Measurements from ENCODE around the gene LRRC25. TPM values are rescaled to one million over a fixed set of nuclear protein-coding genes. Genes with fewer than 3 reads are reported as not detected.

LRRC25 gene
- total RNA-seq, 1 experiment from 2014 or later: 0.31 TPM

- Mint-ChIP-seq H3K9me3 (peaks cover 5% of the 10 kb centered on the region), H3K27me3 (ENCODE audit: low read depth) (no peaks in the 10 kb centered on the region), H3K36me3 (peaks cover 6% of the 10 kb centered on the region), H3K27ac (no peak overlapping the region), H3K4me1 (peaks cover 17% of the 10 kb centered on the region), H3K4me3 (no peak overlapping the region)
- ChIA-PET POLR2A (no interaction called here), CTCF (interaction anchor here (1.0 to 1.3 kb wide), 2 partner anchors 19 to 27 kb away, joined by 3 to 5 read pairs; no protein-coding TSS in a partner anchor)
- ATAC-seq: no peak
- DNase-seq (ENCODE audit: low spot score): no peak
- TF ChIP-seq TEAD4 (CRISPR knock-in tag; IDR thresholded peaks at IDR 0.05) (no peak), PRDM15 (CRISPR knock-in tag; IDR thresholded peaks at IDR 0.05) (no peak), FOXP4 (CRISPR knock-in tag; IDR thresholded peaks at IDR 0.05) (no peak), OVOL2 (CRISPR knock-in tag; IDR thresholded peaks at IDR 0.05; ENCODE audit: borderline replicate concordance) (no peak), FOXJ3 (CRISPR knock-in tag; IDR thresholded peaks at IDR 0.05; ENCODE audit: borderline replicate concordance) (no peak), MAX (CRISPR knock-in tag; IDR thresholded peaks at IDR 0.05) (no peak), AFF4 (CRISPR knock-in tag; IDR thresholded peaks at IDR 0.05; ENCODE audit: borderline replicate concordance) (no peak), TEAD1 (CRISPR knock-in tag; IDR thresholded peaks at IDR 0.05) (no peak), ESRRA (CRISPR knock-in tag; IDR thresholded peaks at IDR 0.05; ENCODE audit: borderline replicate concordance) (no peak), TP53 (CRISPR knock-in tag; IDR thresholded peaks at IDR 0.05) (no peak), SMAD4 (CRISPR knock-in tag; IDR thresholded peaks at IDR 0.05) (no peak)
Observed at GRCh38 chr19:18442941-18443340, 45.5 kb upstream of the LRRC25 start.

- ChIA-PET POLR2A (no interaction called here), CTCF (interaction anchor here (1.3 to 3.5 kb wide), 2 partner anchors 21 to 28 kb away, joined by 5 to 27 read pairs; no protein-coding TSS in a partner anchor)
- DNase-seq (ENCODE audit: low spot score): no peak
- ATAC-seq: no peak
- peaks cover 17% of the 10 kb centered on the region for H3K4me1 Mint-ChIP-seq
- H3K36me3 Mint-ChIP-seq: peaks cover 6% of the 10 kb centered on the region
- H3K27me3 Mint-ChIP-seq (ENCODE audit: low read depth): no peaks in the 10 kb centered on the region
- peaks cover 5% of the 10 kb centered on the region for H3K9me3 Mint-ChIP-seq
- no peak overlapping the region for H3K4me3 Mint-ChIP-seq
- peak overlapping the region; percentile 72 for H3K27ac Mint-ChIP-seq
- TF ChIP-seq ATF2 (CRISPR knock-in tag; IDR thresholded peaks at IDR 0.05; ENCODE audit: borderline replicate concordance, low read depth): no peak
- TF ChIP-seq MAX (CRISPR knock-in tag; IDR thresholded peaks at IDR 0.05): no peak
- no peak for TF ChIP-seq SMAD3 (CRISPR knock-in tag; IDR thresholded peaks at IDR 0.05; ENCODE audit: borderline replicate concordance)
- no peak for TF ChIP-seq PRDM15 (CRISPR knock-in tag; IDR thresholded peaks at IDR 0.05)
- no peak for TF ChIP-seq SOX15 (CRISPR knock-in tag; IDR thresholded peaks at IDR 0.05)
- no peak for TF ChIP-seq ZNF671 (CRISPR knock-in tag; IDR thresholded peaks at IDR 0.05)
- TF ChIP-seq NR2C2 (CRISPR knock-in tag; IDR thresholded peaks at IDR 0.05): no peak
Observed at GRCh38 chr19:18441804-18442788, 44.7 kb upstream of the LRRC25 start.

Data from WTC11 (cell line).